Caco-2 (cell line): ENCODE measurements around the gene GART. TPM values are rescaled to one million over a fixed set of nuclear protein-coding genes. Genes with fewer than 3 reads are reported as not detected.

ENCODE experiments used
- BruUV-seq: library from RNA; stranded (reverse); fragments of 400-500 nt; replicated peaks from 2 replicates; lab custom pipeline; 2021; lab: Mats Ljungman, UMichigan
- CTCF ChIA-PET: fragments of 300-600 bp; sonication (Branson Sonifier 250); formaldehyde crosslinking; loops from one replicate; lab custom pipeline; 2022; ENCODE audit warnings: antibody characterized with exemption; lab: Charles Lee
- POLR2A ChIA-PET: fragments of 300-600 bp; sonication (Branson Sonifier 250); formaldehyde crosslinking; loops from one replicate; lab custom pipeline; 2022; ENCODE audit warnings: antibody characterized with exemption; lab: Charles Lee
- DNase-seq, 2 experiments: peaks; one replicate each; pipeline versions ENCODE4 v3.0.0 to v3.0.0-alpha.2; 2020 to 2022
- H3K27me3 ChIP-seq: replicated peaks from 2 replicates; pipeline ENCODE4 v1.6.0; 2011; ENCODE audit warnings: low read length; ENCODE audit not compliant: control insufficient read depth, insufficient read depth
- H3K36me3 ChIP-seq: 2 replicates; pipeline ENCODE4 v1.5.1; 2011; ENCODE audit warnings: low read length; ENCODE audit not compliant: control insufficient read depth, insufficient read depth
- H3K4me1 ChIP-seq: fragments of 250-450 bp; sonication (Bioruptor Pico); 2 replicates; pipeline ENCODE4 v1.5.1; 2020; ENCODE audit warnings: mild to moderate bottlenecking
- H3K4me3 ChIP-seq: 2 replicates; pipeline ENCODE4 v1.5.1; 2011; ENCODE audit warnings: low read depth, mild to moderate bottlenecking, control low read depth, low read length
- H3K9me3 ChIP-seq: fragments of 250-450 bp; sonication (Bioruptor Pico); 2 replicates; pipeline ENCODE4 v1.5.1; 2020; ENCODE audit warnings: mild to moderate bottlenecking, moderate library complexity
- H3K27ac Mint-ChIP-seq: one replicate; pipeline ENCODE4 v1.8.0; 2022; ENCODE audit warnings: mixed read lengths; ENCODE audit not compliant: unreplicated experiment
- H3K27me3 Mint-ChIP-seq: one replicate; pipeline ENCODE4 v1.8.0; 2022; ENCODE audit warnings: mixed read lengths; ENCODE audit not compliant: insufficient read depth, unreplicated experiment
- H3K36me3 Mint-ChIP-seq: one replicate; pipeline ENCODE4 v1.8.0; 2022; ENCODE audit warnings: mild to moderate bottlenecking, mixed read lengths; ENCODE audit not compliant: insufficient read depth, unreplicated experiment
- H3K4me1 Mint-ChIP-seq: one replicate; pipeline ENCODE4 v1.8.0; 2022; ENCODE audit warnings: low read depth, mixed read lengths; ENCODE audit not compliant: unreplicated experiment
- H3K4me3 Mint-ChIP-seq: one replicate; pipeline ENCODE4 v1.8.0; 2022; ENCODE audit warnings: mild to moderate bottlenecking, moderate library complexity, mixed read lengths; ENCODE audit not compliant: unreplicated experiment
- H3K9me3 Mint-ChIP-seq: one replicate; pipeline ENCODE4 v1.8.0; 2022; ENCODE audit warnings: mixed read lengths; ENCODE audit not compliant: unreplicated experiment
- intact Hi-C: fragments of 100-400 bp; cut with micrococcal nuclease; formaldehyde crosslinking; loops from one replicate; pipeline ENCODE4 v1.10.0; 2022; ENCODE audit not compliant: unreplicated experiment
- total RNA-seq: library from RNA; stranded (reverse); gene quantifications from 2 replicates; pipeline ENCODE4 v1.2.3, GENCODE V29; 2022
- TF ChIP-seq, protein P1 (sequence below), 2 experiments: fragments of 200-600 bp in 1 of 2; IDR thresholded peaks; 1 replicate in 1 of 2; 2 replicates in 1 of 2; pipeline versions ENCODE4 v1.5.1 to v1.8.0; 2011 to 2022; ENCODE audit warnings: antibody characterized with exemption in 1 of 2, control low read depth in 1 of 2, inconsistent platforms in 1 of 2, low read depth in 1 of 2, low read length in 1 of 2, mild to moderate bottlenecking in 1 of 2, moderate library complexity in 1 of 2; ENCODE audit not compliant: insufficient read depth in 1 of 2, severe bottlenecking in 1 of 2, unreplicated experiment in 1 of 2

GART gene
- total RNA-seq, 1 experiment from 2014 or later = 134 TPM

DNA sequence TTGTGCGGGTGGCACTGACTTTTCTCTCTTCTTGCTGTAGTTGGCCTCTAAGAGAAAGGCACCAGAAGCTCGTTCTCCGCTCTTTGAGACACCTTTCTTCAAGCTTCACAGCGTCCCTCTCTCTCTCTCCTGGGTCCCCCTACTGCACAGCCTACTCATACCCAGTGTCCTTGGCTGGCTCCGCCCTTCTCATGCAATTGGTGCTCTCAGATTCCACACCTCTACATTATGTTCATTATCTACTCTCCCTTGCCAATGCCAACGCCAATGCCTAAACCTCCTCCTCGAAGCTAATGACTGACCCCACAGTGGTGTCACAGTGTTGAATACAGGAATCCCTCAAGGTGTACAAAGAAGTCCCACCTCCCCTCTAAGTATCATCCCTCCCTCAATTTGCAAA, 45.6 kb downstream of the GART start:
- H3K27me3 Mint-ChIP-seq = no peaks in the 10 kb centered on the region
- intact Hi-C loops = no loop called here
- H3K4me1 Mint-ChIP-seq = peaks cover 8% of the 10 kb centered on the region
- Histone ChIP-seq H3K36me3 (no peaks in the 10 kb centered on the region), H3K4me1 (no peaks in the 10 kb centered on the region), H3K4me3 (no peak overlapping the region), H3K9me3 (no peaks in the 10 kb centered on the region), H3K27me3 (no peaks in the 10 kb centered on the region)
- BruUV-seq = no TSS peak
- no peak for DNase-seq
- ChIA-PET CTCF (no interaction called here), POLR2A (no interaction called here)
- no peak overlapping the region for H3K27ac Mint-ChIP-seq
- H3K9me3 Mint-ChIP-seq = no peaks in the 10 kb centered on the region
- peak overlapping the region; percentile 10 for H3K4me3 Mint-ChIP-seq
- TF ChIP-seq, protein P1, sequence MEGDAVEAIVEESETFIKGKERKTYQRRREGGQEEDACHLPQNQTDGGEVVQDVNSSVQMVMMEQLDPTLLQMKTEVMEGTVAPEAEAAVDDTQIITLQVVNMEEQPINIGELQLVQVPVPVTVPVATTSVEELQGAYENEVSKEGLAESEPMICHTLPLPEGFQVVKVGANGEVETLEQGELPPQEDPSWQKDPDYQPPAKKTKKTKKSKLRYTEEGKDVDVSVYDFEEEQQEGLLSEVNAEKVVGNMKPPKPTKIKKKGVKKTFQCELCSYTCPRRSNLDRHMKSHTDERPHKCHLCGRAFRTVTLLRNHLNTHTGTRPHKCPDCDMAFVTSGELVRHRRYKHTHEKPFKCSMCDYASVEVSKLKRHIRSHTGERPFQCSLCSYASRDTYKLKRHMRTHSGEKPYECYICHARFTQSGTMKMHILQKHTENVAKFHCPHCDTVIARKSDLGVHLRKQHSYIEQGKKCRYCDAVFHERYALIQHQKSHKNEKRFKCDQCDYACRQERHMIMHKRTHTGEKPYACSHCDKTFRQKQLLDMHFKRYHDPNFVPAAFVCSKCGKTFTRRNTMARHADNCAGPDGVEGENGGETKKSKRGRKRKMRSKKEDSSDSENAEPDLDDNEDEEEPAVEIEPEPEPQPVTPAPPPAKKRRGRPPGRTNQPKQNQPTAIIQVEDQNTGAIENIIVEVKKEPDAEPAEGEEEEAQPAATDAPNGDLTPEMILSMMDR (IDR thresholded peaks at IDR 0.05; ENCODE audit: insufficient read depth in 1 of 2, low read depth in 1 of 2, low read length in 1 of 2, severe bottlenecking in 1 of 2, unreplicated experiment in 1 of 2) = no peak
- H3K36me3 Mint-ChIP-seq = peaks cover 11% of the 10 kb centered on the region

DNA sequence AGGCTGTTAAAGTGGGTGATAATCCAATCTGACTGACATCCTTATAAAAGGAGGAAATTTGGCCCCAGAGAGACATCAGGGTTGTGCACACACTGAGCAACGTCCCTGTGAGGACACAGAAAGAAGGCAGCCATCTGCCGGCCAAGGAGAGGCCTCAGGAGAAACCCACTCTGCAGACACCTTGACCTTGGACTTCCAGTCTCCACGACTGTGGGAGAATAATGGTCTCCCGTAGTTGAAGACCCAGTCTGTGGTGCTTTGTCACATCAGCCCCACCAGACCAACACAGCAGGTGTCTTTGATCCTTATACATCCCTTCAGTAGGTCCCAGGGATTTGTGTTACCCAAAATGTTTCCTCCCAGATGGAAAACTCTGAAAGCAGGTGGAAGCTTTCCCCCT, 46.2 kb downstream of the GART start:
- no peaks in the 10 kb centered on the region for H3K9me3 ChIP-seq
- no peak for DNase-seq
- Mint-ChIP-seq H3K36me3 (peaks cover 17% of the 10 kb centered on the region), H3K4me3 (no peak overlapping the region), H3K27me3 (no peaks in the 10 kb centered on the region), H3K9me3 (no peaks in the 10 kb centered on the region), H3K27ac (no peak overlapping the region), H3K4me1 (peaks cover 8% of the 10 kb centered on the region)
- TF ChIP-seq, protein P1 (IDR thresholded peaks at IDR 0.05; ENCODE audit: insufficient read depth in 1 of 2, low read depth in 1 of 2, low read length in 1 of 2, severe bottlenecking in 1 of 2, unreplicated experiment in 1 of 2) = no peak
- ChIA-PET CTCF (no interaction called here), POLR2A (no interaction called here)
- H3K4me1 ChIP-seq = no peaks in the 10 kb centered on the region
- intact Hi-C loops = no loop called here
- BruUV-seq = no TSS peak
- H3K27me3 ChIP-seq = no peaks in the 10 kb centered on the region
- no peaks in the 10 kb centered on the region for H3K36me3 ChIP-seq
- H3K4me3 ChIP-seq = no peak overlapping the region

DNA sequence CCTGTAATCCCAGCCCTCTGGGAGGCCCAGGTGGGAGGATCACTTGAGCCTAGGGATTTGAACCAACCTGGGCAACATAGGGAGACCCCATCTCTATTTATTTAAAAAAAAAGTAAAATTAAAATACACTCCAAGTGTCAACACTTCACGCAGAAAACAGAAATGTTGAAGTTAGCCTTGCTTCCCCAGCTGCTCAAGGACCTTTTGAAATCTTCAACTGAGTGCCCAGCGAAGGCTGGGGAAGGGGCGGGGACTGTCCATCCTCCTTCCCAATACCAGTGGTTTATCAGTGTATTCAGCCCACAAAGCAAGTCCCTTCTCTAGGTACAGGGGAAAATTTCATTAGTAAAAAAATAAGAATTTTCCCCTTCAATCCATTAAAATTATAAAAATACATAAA, 48.2 kb downstream of the GART start:
- Histone ChIP-seq H3K36me3 (no peaks in the 10 kb centered on the region), H3K27me3 (no peaks in the 10 kb centered on the region), H3K4me1 (no peaks in the 10 kb centered on the region), H3K9me3 (no peaks in the 10 kb centered on the region), H3K4me3 (no peak overlapping the region)
- no peaks in the 10 kb centered on the region for H3K9me3 Mint-ChIP-seq
- ChIA-PET POLR2A (no interaction called here), CTCF (no interaction called here)
- TF ChIP-seq, protein P1 (IDR thresholded peaks at IDR 0.05; ENCODE audit: insufficient read depth in 1 of 2, low read depth in 1 of 2, low read length in 1 of 2, severe bottlenecking in 1 of 2, unreplicated experiment in 1 of 2) = no peak
- H3K36me3 Mint-ChIP-seq = peaks cover 18% of the 10 kb centered on the region
- no TSS peak for BruUV-seq
- intact Hi-C loops = no loop called here
- H3K4me1 Mint-ChIP-seq = peaks cover 8% of the 10 kb centered on the region
- H3K27me3 Mint-ChIP-seq = no peaks in the 10 kb centered on the region
- no peak for DNase-seq
- H3K27ac Mint-ChIP-seq = no peak overlapping the region
- peak overlapping the region; percentile 52 for H3K4me3 Mint-ChIP-seq
